Chondrocyte (in vitro differentiated cells): ENCODE results near the gene USP10. TPM values are rescaled to one million over a fixed set of nuclear protein-coding genes. Genes with fewer than 3 reads are reported as not detected.

ENCODE experiments used
- DNase-seq: peaks from one replicate; pipeline ENCODE4 v3.0.0; 2021; ENCODE audit warnings: mixed read lengths, low spot score
- H3K27ac Mint-ChIP-seq: one replicate; pipeline ENCODE4 v1.8.0; 2021; ENCODE audit warnings: mild to moderate bottlenecking, moderate library complexity, mixed read lengths; ENCODE audit not compliant: unreplicated experiment
- H3K27me3 Mint-ChIP-seq: 2 replicates; pipeline ENCODE4 v1.8.0; 2021; ENCODE audit warnings: low read depth, mixed read lengths
- H3K36me3 Mint-ChIP-seq: 2 replicates; pipeline ENCODE4 v1.8.0; 2021; ENCODE audit warnings: low read depth, mixed read lengths
- H3K4me1 Mint-ChIP-seq: 2 replicates; pipeline ENCODE4 v1.8.0; 2021; ENCODE audit warnings: low read depth, mild to moderate bottlenecking, mixed read lengths
- H3K4me3 Mint-ChIP-seq: one replicate; pipeline ENCODE4 v1.8.0; 2021; ENCODE audit warnings: mild to moderate bottlenecking, moderate library complexity, mixed read lengths; ENCODE audit not compliant: unreplicated experiment
- H3K9me3 Mint-ChIP-seq: 2 replicates; pipeline ENCODE4 v1.8.0; 2021; ENCODE audit warnings: low read depth, mixed read lengths
- CTCF ChIP-seq: fragments of 200-600 bp; sonication (generic); IDR thresholded peaks from 2 replicates; pipeline ENCODE4 v1.5.0; 2021; ENCODE audit warnings: antibody characterized with exemption, mild to moderate bottlenecking, moderate library complexity
- total RNA-seq: library from RNA; stranded (reverse); gene quantifications from 3 replicates; pipeline ENCODE4 v1.2.1, GENCODE V29; 2021

Gene USP10
- total RNA-seq, 1 donor from 2014 or later = 43.0 TPM

- Mint-ChIP-seq H3K36me3 (no peaks in the 10 kb centered on the region), H3K4me3 (no peak overlapping the region), H3K4me1 (no peaks in the 10 kb centered on the region), H3K9me3 (no peaks in the 10 kb centered on the region), H3K27ac (no peak overlapping the region), H3K27me3 (peaks cover 6% of the 10 kb centered on the region)
- TF ChIP-seq CTCF = no peak
- no peak for DNase-seq
Observed at GRCh38 chr16:84678541-84678940, 21.3 kb upstream of the USP10 start.

GRCh38 chr16:84680165-84680842 lies 19.5 kb upstream of the USP10 start:
- H3K36me3 Mint-ChIP-seq = no peaks in the 10 kb centered on the region
- TF ChIP-seq CTCF = no peak
- H3K4me1 Mint-ChIP-seq = no peaks in the 10 kb centered on the region
- H3K9me3 Mint-ChIP-seq = no peaks in the 10 kb centered on the region
- no peak overlapping the region for H3K27ac Mint-ChIP-seq
- peaks cover 6% of the 10 kb centered on the region for H3K27me3 Mint-ChIP-seq
- H3K4me3 Mint-ChIP-seq = no peak overlapping the region
- no peak for DNase-seq

GRCh38 chr16:84680843-84681629 lies 18.8 kb upstream of the USP10 start:
- Mint-ChIP-seq H3K4me1 (no peaks in the 10 kb centered on the region), H3K36me3 (no peaks in the 10 kb centered on the region), H3K9me3 (no peaks in the 10 kb centered on the region), H3K27ac (no peak overlapping the region), H3K27me3 (peaks cover 6% of the 10 kb centered on the region), H3K4me3 (no peak overlapping the region)
- TF ChIP-seq CTCF = no peak
- DNase-seq = no peak

- no peaks in the 10 kb centered on the region for H3K27me3 Mint-ChIP-seq
- no peaks in the 10 kb centered on the region for H3K9me3 Mint-ChIP-seq
- no peaks in the 10 kb centered on the region for H3K36me3 Mint-ChIP-seq
- H3K4me1 Mint-ChIP-seq = peaks cover 9% of the 10 kb centered on the region
- DNase-seq = no peak
- no peak overlapping the region for H3K4me3 Mint-ChIP-seq
- no peak overlapping the region for H3K27ac Mint-ChIP-seq
- TF ChIP-seq CTCF = no peak
Observed at GRCh38 chr16:84683691-84684591, 15.9 kb upstream of the USP10 start.

GRCh38 chr16:84684592-84684965 lies 15.2 kb upstream of the USP10 start:
- H3K4me1 Mint-ChIP-seq = peaks cover 13% of the 10 kb centered on the region

More at GRCh38 chr16:84684592-84684965, 15.2 kb upstream of the USP10 start:
- H3K9me3 Mint-ChIP-seq = no peaks in the 10 kb centered on the region
- H3K27ac Mint-ChIP-seq = no peak overlapping the region
- TF ChIP-seq CTCF = no peak
- DNase-seq = no peak
- H3K4me3 Mint-ChIP-seq = no peak overlapping the region
- H3K36me3 Mint-ChIP-seq = no peaks in the 10 kb centered on the region
- no peaks in the 10 kb centered on the region for H3K27me3 Mint-ChIP-seq
